GM19238 (cell line): Measurements from ENCODE around the gene PLVAP.
A peak's percentile ranks its signal among the peaks of the same experiment; 100 is the strongest.

ENCODE experiments used
- DNase-seq: peaks from one replicate; pipeline ENCODE4 v3.0.0; 2011; ENCODE audit warnings: low spot score; ENCODE audit not compliant: insufficient read length

The PLVAP gene, protein sequence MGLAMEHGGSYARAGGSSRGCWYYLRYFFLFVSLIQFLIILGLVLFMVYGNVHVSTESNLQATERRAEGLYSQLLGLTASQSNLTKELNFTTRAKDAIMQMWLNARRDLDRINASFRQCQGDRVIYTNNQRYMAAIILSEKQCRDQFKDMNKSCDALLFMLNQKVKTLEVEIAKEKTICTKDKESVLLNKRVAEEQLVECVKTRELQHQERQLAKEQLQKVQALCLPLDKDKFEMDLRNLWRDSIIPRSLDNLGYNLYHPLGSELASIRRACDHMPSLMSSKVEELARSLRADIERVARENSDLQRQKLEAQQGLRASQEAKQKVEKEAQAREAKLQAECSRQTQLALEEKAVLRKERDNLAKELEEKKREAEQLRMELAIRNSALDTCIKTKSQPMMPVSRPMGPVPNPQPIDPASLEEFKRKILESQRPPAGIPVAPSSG

DNA sequence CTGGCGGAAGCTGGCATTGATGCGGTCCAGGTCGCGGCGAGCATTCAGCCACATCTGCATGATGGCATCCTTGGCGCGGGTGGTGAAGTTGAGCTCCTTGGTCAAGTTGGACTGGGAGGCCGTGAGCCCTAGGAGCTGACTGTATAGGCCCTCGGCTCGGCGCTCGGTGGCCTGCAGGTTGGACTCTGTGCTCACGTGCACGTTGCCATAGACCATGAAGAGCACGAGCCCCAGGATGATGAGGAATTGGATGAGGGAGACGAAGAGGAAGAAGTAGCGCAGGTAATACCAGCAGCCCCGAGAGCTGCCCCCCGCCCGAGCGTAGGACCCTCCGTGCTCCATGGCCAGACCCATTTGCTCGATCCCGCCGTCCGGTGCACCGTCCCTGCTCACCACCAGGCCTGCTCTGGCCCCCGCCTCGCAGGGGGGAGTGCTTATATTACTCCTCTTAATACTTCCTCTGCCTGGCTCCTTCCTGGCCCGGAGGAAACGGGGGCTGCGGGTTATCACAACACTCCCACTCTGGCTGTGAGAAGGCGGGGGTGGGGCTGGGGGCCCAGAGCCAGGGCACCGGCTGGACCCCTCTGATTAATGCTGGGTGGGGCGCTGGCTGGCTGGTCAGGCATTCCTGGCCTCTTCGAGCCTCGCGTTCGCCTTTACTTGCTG lies at the start of gene PLVAP:
Gene PLVAP (minus strand): TSS at position 408 of the 666 bp plus-strand sequence. CDS start 54 bp downstream, at position 354.
- DNase-seq: no peak

DNA sequence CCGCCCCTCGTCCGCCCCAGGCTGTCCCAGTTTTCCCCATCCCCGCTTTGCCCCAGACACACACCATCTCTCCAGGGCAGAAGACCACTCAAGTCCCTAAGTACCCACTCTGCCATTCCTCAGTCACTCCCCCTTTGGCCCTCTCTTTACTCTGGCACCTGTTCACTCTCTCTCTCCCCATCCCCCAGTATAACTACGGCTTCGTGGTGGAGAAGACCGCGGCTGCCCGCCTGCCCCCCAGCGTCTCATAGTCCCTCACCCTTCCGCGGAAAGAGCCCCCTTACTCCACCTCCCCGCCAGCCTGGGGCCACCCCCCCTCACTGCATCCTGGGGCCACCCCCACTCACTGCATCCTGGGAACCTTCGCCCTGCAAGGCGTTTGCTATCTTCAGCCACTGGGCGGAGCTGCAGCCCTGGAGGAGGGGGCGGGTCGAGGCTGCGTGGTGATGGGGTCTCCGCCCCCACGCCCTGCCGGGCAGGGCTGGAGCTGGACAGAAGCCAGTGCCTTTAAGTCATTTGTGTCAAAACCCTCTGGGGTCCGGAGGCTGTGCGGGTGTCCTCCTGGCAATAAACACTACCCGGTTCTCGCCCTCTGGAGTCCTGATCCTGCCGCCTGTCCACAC lies 47.7 kb upstream of the PLVAP start:
- no peak for DNase-seq

DNA sequence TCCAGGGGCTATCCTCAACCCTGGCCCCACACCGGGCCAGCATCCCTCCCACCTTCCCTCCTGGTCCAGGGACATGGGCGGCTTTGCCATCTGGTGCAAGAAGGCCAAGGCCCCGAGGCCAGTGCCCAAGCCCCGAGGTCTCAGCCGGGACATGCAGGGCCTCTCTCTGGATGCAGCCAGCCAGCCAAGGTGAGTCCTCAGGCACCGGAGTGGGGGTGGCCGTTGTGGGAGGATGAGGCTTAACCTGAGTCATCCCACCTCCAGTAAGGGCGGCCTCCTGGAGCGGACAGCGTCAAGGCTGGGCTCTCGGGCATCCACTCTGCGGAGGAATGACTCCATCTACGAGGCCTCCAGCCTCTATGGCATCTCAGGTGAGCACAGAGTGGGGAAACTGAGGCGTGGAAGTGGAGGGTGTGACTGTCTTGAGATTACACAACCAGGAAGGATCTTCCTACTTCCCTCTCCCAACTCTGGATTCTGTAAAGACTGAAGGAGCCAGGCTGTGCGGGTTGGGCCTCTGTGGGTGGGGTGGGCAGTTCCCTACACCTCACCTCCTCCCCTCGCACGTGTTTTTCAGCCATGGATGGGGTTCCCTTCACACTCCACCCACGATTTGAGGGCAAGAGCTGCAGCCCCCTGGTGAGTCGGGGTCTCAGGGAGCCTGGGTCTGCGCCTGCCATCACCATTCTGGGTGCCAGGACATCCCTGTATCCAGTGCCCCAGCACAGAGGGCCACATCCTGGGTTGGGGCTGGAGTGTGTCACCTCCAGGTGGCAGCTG lies 46.5 kb upstream of the PLVAP start:
- DNase-seq: no peak

DNA sequence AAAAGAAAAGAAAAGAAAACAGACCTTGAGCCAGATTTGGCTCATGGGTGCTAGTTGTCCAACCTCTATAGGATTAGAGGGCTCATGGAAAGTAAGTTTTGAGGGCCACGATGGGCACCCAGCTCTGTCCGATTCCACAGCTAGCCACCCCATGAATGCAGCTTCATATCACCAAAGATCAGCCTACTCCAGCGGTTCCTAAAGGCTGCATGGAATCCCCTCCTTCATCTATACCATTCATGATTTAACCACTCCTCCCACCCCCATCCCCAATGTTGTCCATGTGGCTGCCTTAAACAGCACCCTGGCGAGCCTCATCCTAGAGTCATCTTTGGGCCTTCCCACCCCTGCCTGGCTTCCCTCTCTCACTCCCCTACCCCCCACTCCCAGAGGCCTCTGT lies 44.8 kb upstream of the PLVAP start:
- no peak for DNase-seq

DNA sequence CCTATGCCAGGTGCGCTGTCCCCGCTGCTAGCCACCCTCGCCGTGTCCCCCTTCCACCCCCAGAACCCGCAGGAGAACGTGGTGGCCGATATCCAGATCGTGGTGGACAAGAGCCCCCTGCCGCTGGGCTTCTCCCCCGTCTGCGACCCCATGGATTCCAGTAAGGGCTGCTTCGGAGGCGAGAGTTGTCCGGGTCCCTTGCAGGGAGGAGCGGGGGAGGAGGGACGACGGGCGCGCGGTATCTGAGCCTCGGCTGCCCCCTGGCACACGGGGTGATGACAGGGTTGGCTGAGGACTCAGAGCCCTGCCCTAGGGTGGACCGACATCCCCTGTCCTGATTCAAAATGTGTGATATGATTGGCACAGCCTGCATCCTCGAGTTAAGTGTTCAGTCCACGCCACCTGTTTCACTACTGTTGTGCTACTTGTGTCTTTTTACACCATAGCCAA lies 43.4 kb upstream of the PLVAP start:
- DNase-seq: no peak

DNA sequence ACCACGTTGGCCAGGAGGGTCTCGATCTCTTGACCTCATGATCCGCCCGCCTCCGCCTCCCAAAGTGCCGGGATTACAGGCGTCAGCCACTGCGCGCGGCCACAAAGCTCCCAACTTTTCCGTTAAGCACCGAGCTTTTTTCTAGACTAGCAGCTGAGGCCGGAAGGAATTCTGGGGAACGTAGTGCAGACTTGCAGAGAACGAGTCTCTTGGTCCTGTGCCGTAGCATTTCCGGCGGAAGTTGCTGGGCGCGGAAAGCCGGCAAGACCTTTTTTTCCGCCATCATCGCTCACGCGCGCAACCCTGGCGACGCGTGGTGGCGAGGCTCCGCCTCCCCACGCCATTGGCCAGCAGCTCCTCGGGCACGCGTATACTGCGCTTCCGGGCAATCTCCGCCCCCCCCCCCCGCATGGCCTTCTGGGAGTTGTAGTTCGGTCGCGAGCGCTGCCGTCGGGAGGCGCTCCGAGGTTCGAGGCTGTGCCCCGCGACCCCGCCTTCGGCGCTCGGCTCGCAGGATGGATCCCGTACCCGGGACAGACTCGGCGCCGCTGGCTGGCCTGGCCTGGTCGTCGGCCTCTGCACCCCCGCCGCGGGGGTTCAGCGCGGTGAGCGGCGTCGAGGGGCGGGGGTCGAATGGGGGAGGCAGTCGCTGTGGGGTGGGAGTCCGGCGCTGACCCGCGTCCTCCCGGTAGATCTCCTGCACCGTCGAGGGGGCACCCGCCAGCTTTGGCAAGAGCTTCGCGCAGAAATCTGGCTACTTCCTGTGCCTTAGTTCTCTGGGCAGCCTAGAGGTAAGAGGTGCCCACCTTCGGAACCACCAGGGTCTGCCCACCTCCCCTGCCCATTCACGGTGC lies 42.7 kb upstream of the PLVAP start, which contains the start of gene MVB12A:
Gene MVB12A (plus strand): TSS at position 427 of the 854 bp plus-strand sequence. CDS start 89 bp downstream, at position 516.
- peak; percentile 98 for DNase-seq

DNA sequence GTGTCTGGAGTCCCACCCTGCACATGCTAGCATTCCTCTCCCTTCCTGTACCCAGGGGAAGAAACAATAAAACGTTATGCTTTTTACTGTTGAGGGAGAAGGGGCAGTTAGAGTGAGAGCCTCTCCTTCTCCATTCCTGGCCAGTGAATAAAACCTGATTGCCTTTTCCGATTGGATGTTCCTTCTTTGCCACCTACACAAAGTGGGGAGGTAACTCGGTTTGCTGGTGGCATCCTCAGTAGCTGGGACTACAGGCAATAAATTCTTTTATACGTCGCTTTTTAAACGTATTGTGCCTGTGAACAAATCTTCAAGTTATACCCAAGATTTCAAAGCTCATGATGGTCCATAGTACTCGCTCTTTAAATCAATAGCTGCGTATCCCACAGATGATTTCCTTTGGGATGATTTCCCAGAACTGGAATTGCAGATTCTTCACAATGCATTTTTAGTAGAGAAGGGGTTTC lies 42.0 kb upstream of the PLVAP start:
- DNase-seq: no peak

DNA sequence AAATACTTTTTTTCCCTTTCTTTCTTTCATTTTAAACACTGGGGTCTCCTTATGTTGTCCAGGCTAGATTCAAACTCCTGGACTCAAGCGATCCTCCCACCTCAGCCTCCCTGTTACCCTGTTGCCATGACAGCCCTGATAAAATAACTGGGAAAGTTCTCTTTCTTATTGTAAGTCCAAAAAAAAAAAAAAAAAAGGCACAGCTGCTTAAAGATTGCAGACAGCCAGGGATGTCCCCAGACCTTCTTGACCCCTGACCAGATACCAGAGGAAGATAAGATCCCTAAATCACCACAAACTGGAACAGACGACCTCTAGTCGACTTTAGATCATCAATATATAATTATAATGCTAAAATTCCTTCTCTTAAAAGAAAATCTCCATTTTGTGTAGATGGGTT lies 41.6 kb upstream of the PLVAP start:
- no peak for DNase-seq

DNA sequence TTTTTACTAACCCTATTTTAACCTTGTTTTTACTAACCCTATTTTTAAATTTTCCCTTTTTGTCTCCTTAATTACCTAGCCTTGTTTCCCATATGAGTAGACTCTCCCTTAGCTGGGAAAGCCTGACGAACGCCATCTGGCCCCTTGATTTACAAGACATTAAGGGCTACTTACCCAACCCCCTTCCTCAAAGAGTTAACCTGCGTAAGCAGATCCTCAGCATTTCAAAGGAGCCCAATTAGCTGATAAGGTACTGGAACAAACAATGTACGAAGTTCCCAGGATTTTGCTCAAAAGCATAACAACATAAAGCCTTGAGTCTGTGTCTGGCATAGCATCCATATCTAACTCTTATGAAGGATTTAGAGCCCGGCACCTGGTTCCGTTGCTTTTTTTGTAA lies 38.0 kb upstream of the PLVAP start:
- DNase-seq: no peak

DNA sequence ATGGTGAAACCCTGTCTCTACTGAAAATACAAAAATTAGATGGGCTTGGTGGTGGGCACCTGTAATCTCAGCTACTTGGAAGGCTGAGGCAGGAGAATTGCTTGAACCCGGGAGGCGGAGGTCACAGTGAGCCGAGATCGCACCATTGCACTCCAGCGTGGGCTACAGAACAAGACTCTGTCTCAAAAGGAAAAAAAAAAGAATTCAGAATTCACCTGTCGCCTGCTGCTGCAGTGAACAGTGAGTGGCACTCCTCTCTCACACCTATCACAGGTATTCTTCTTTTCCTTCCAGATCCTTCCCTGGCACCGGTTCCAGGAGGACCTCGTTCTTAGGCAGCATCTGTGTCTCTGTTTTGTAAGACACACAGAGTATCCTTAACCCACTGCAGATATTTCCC lies 37.0 kb upstream of the PLVAP start:
- DNase-seq: no peak

DNA sequence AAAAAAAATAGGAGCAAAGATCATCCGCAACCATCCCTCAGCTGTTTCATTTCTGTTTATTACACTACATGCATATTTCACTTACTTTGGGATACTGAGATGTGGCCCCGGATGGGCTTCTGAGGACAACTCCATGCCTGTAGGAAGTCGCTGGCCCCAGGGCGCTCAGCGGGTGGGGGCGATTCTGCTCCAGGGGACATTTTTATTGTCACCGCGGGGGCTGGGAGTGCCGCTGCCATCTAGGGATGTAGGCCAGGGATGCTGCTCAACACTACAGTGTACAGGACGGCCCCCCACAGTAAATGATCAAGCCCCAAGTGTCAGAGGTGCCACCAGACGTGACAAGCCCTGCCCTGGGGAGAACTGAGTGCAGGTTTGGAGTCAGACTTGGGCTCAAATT lies 34.7 kb upstream of the PLVAP start:
- no peak for DNase-seq

DNA sequence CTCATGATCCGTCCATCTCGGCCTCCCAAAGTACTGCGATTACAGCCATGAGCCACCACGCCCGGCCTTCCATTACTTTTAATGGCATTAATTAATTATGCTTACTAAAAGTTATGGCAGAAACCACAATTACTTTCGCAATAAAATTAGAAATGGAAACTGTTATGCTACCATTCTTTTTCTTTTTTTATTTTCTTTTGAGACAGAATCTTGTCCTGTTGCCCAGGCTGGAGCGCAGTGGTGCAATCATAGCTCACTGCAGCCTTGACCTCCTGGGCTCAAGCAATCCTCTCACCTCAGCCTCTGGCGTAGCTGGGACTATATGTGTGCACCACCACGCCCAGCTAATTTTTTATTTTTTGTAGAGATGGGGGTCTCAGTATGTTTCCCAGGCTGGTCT lies 32.8 kb upstream of the PLVAP start:
- no peak for DNase-seq

DNA sequence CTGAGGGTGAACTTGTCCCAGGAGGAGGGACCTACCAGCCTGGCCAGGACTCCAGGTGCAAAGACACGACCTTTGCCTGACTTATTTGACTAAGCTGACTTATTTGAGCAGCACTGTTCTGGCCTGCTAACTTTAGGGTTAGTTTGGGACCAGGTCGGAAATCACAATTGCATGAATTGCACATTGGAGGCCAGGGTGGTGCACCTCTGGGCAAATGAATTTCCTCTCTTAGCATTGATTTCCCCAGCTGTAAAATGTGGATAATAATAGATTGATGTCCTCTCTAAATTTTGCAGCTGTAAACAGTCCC lies 29.7 kb upstream of the PLVAP start:
- no peak for DNase-seq

DNA sequence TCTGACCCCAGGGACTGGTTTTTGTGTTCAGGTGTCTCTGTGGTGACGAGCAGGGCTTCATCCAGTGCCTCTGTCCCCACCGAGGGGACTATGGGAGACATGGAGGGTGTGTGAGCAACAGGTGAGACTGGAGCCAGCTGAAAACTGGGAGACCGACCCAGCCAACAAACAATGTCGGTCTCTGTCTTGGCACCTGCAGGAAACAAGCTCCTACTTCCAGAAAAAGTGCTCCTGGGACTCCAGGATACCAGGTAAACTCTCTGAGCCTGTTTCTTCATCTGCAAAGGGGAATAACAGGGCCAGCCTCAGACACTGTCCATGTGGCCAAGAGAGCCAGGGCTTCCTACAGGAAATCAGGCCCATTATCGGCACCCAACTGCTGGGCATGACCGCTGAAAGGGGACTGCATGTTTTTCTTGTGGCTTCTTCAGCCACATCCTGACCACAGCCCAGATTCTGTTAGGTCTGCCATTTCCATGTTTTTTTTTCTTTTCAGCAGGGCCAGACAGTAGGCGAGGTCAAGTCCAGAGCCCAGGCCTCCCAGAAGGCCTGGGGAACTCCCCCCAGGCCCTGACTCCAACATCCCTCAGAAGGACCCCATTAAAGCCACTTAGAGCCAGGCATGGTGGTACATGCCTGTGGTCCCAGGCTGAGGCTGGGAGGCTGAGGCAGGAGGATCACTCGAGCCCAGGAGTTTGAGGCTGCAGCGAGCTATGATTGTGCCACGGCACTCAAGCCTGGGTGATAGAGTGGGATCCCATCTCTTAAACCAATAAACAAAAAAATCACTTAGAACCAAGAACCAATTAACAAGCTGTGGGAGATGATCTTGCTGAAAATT lies 29.1 kb upstream of the PLVAP start:
- DNase-seq: peak; percentile 70

DNA sequence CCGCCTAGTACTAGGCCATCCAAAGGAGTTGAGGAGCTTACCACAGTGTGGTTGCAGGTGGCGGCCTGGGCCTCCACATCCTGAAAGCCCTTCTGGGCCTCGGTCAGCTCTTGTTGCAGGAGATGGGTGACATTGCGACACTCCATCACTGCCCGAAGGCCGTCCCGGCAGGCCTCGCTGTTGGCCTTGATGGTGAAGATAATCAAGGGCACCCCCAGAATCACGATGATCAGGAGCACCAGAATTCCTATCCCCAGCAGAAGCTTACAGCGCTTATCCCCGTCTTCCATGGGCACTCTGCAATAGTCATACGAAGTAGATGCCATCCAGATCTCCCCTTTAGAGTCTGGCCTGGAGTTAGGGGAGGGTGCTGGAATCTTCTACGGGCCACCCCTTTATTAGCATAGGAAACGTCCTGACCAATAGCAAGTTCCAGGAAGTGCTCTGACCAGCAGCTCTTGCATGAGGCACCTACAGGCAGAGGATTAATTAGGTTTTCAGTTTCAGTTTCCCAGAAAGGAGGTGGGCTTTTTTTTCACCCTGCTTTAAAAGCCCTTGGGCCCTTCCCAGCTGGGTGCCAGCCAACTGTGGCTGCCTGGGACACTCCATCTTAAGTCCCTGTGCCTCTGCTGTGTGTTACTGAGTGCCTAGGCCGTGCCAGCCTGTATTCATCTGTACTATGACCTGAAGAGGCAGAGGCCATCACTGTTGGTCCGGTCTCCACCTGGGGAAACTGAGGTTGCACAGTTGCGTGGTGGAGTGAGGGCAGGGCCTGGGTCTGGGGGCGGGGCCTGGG lies 28.3 kb upstream of the PLVAP start, which contains the start of gene BST2:
Gene BST2 (minus strand): TSS at position 381 of the 796 bp plus-strand sequence. CDS start 55 bp downstream, at position 326.
- DNase-seq: peak; percentile 94

DNA sequence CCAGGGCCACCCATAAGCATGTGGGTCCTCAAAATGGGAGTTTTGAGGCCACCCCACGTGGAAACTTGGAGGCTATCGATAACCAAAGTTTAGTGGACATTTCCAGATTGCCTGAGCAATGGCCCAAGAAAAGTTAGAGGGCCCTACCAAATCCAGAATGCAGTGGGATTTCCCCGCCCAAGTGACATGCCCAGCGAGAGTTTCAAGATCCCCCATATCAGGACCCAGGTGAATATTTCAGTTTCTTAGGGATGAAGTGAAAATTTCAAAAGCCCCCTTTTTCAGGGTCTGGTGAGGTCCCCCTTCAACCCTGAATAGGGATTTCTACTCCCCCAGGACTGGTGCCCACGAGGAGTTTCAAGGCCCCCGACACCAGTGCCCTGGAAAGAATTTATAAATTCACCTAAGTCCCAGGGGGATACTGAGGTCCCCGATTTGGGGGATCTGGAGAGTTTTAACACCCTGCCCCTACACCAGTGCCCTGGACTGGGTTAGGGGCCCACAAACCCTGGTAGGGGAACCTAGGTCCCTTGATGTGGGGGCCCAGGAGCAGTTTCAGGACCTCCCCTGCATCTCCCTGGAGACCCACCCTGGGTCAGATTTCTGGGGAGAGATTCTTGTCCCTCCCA lies 27.6 kb upstream of the PLVAP start:
- DNase-seq: no peak

DNA sequence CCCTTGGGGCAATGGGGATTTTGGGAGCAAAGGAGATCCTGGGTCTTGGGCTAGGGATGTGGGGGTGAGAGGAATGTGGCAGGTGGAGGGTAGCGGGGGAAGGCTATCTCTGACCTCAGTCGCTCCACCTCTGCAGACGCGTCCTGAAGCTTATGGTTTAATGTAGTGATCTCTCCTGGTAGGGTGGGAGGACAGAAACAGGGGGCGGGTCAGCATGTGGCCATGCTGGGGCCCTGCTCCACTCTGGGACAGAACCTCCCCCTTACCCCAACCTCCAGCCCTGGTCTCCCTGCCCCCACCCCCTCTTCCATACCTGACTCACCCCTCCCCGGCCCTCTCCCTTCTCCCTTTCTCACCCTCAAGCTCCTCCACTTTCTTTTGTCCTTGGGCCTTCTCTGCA lies 26.9 kb upstream of the PLVAP start:
- no peak for DNase-seq
